ENCODE results near the gene TRMT61A.

The TRMT61A gene

DNA sequence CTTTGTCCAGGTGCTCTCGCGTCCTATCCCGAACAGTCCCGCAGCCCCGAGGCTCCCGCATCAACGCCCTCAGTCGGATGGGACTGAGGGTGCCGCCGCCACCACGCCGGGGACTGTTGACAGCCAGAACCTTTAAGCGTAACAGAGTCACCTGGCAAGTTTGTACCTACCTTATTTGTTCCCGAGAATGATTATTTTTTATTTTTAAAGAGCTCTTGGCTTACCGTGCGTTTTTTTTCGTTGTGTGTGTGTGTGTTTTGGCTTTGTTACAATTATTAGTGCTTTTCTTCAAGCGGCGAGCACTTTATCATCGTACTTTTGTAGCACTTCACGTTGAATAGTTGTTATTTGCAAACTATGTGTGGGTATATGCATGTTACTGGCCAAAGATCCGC lies 34.2 kb downstream of the TRMT61A start:
- no peak for DNase-seq (ENCODE audit: low spot score)

DNA sequence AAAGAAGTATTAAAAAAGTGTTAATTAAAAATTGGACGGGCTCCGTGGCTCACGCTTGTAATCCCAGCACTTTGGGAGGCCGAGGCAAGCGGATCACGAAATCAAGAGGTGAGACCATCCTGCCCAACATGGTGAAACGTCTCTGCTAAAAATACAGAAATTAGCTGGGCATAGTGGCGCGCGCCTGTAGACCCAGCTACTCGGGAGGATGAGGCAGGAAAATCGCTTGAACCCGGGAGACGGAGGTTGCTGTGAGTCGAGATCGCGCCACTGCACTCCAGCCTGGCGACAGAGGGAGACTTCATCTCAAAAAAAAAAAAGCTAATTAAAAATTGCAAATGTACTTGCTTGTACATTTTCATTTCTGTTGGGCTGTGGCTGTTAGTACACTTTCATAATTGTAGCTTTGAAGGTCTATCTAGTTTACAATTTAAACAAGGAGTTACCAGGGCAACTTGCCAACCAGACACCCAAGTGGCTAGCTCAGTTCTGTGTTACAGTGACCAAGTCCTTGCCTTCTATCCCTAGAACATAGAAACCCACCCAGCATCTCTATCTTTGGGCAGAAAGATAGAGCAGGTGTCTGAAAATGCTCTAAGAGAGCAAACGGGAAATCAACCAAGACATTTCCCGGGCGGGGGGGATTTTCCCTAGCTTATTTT lies 35.0 kb downstream of the TRMT61A start:
- DNase-seq (ENCODE audit: low spot score): no peak

DNA sequence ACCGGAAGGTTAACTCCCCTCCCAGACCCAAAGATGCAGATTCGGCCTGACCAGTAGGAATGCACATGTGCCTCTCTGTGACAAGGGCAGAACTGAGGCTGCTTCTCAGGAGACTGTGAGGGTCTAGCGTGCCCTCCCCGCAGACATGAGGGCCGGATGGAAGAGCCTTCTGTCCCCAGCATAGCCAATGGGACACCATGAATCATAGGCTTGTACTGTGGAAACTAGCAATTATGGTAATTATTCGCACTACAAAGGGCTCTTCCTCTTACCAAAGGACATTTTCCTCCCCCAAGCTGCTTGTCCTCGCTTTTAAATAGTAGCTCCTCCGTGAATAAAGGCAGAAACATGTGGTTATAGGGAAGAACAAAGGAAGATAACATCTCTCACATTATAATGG lies 40.0 kb downstream of the TRMT61A start:
- DNase-seq (ENCODE audit: low spot score): no peak

DNA sequence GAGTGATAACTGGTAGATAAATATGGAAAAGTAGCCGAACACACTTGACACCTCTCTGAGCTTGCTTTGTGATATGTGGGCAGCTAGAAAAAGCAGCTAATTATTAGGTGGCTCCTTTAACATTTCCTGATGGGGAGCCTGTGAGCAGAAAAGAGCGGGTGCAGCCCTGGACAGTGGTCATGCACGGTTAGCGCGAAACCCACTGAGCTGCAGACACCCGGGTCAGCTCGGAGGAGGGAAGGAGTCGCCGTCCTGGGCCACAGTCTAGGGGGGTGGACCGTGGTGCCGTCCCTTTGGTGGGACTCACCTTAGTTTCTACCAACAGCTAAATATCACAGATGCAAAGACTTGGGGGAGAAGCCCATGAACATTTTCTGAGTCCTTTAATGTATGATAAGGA lies 40.4 kb downstream of the TRMT61A start:
- DNase-seq (ENCODE audit: low spot score): no peak

DNA sequence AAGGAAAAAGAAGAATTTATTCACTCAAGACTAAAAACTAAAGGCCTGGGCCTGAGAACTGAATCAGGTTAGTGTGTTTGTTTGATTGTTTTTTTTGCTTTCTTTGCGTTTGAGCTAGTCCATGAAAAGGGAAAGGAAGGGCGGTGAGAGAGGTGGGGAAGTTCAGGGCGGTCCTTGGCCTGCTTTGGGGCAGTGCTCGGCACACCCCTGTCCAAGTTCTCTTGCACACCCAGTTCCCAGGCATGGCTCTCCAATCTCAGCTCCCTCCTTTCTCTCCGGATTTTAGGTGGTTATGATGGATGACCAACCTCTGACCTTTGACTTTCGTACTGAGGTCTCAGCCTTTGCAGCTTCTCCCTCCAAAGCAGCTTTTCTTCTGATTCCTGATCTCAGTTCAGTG lies 45.1 kb downstream of the TRMT61A start:
- DNase-seq (ENCODE audit: low spot score): no peak

DNA sequence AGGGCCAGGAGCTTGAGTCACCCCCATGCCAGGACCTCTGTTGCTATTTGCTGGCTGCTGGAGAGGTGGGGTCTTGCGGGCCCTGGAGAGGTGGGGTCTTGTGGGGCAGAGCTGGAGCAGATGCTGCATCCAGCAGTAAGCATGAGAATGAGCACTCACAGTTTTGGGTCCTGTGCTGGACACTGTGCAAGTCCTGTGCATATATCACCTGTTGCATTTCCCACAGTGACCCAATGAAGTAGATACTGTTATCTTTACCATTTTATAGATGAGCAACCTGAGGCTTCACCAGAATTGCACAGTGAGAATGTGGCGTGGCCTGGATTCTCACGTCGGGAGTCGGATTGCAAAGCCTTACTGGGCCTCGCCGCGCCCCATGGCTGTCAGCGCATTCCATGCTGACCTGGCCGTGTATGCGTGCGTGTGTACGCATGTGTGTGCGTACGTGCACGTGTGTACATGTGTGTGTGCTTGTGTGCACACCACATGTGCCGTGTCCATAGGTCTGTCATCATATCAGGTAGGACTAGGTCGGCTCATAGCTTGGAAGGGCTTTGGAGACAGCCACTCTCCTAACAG lies 45.8 kb downstream of the TRMT61A start:
- DNase-seq (ENCODE audit: low spot score): no peak

DNA sequence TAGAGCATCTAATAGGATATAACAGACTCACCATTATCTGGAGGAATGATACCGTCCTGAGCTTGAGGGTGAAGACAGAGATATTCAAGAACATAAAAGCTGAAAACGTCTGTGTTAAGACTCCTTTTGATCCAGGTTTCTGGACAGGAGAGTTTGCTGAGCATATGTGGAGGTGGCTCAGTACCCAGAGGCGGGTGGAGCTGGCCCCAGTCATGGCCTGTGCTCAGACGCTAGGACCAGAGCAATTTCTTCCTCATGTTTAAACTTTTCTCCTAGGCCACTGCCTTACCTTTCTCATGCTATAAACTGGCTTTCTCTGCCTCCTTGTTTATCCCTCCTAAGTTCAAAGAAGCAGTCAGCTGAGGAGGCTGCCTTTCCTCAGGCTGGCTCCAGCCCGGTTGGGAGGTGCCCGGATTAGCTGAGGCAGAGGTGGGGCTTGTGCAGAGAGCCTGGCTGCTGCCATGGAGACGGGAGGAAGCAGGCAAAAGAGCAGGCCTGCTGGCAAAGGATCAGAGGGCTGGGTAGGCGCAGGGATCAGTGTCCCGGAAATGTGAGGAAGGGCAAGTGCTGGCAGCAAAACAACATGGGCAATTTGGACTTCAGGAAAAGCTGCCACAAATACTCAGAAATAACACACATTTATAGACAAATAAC lies 47.5 kb downstream of the TRMT61A start:
- DNase-seq (ENCODE audit: low spot score): peak; percentile 94

DNA sequence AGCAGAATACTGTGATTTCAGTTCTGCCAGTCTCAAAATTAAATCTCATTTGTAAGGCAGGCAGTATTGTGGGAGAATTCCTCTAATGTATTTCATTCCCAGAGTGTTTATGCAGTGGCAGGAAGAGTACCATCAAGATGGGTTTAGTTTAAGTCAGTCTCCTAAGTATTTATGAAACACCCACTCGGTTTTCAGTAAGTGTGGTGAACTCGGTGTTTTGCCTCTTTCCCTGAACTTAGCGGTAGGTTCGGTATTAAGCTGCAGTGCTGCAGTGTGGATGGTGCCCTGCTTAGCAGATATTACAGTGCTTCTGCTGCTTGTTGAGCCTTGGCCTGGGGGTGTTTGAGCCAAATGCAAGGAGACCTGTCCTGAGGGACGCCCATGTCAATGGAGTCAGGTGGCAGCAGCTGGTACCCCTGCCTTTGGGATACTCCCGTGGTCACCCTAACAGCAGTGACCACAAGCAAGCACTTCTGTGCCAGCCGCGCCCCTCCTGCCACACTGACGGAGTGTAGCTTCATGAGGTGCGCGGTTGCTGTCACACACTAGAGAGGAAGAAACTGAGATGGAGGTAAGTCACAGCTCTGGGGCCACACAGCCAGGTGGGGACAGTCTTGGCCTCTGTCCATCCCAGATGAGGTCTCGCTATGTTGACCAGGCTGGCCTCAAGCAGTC lies 49.5 kb downstream of the TRMT61A start:
- no peak for DNase-seq (ENCODE audit: low spot score)

DNA sequence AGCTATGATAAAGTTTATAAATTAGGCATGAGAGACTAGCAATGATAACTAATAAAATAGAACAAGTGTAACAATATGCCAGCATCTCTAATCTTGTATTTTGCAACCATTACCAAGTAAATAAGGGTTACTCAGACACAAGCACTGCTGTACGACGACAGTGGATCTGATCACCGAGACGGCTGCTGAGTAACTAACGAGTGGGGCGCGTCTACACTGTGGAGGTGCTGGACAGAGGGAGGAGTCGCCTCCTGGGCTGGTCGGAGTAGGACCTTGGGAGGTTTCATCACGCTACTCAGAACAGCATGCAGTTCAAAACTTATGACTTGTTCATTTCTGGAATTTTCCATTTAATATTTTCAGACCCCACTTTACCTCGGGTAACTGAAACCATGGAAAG lies 52.2 kb downstream of the TRMT61A start:
- DNase-seq (ENCODE audit: low spot score): no peak

DNA sequence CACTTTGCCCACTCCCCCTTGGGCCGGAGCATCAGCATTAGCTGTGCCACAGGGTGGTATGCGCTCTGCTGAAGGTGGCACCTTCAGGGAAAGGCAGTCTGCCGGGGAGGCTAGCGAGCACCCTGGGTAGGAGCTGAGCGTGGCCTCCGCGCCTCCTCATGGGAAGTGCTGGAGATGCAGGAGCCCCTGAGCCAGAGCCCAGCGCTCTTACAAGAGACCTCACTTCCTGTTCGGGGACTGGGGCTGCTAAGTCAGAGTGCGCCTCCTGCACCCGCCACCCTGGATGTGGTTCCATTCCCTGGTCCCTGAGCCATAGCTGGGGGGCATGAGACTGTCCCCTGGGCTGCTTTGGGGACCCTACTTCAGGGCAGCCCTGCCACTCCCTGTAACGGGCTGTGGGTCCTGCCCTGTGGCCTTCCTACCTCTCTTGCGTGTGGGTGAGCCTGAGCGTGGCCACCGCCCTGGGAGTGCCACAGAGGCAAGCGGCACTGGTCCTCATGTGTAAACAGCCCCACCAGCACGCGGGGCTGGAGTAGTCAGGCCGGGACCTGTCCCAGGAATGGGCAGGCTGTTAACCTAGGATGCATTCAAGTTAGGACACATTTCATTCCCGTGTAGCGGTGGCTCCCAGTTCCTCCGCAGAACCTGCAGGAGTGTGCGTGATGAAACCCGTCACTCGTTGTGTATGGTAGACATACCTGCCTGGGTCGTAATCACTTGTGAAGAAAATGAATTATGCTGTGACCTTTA lies 53.1 kb downstream of the TRMT61A start:
- no peak for DNase-seq (ENCODE audit: low spot score)

DNA sequence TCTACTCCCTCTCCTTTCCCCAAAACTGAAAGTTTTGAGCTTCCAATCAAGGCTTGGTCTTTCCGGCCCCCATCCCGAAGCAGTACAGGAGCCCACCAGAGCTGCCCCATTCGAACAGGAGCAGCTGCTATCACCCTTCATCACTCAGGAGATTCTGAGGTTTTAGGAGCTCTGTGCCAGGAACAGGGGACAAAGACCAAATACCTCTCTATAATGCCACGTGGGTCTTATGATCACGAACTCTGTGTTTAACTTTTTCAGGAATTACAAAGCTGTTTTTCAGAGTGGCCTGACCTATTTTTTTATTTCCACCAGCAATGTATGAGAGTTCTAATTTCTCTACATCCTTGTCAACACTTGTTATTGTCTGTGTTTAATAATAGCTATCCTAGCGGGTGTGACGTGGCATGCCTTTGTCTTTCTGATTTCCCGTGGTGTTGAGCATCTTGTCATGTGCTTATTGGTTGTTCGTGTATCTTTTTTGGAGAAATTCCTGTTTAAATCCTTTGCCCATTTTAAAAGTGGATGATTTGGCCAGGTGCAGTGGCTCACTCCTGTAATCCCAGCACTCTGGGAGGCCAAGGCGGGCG lies 55.4 kb downstream of the TRMT61A start:
- DNase-seq (ENCODE audit: low spot score): no peak

All from GM03348 (cell line).